Measurements from ENCODE around the gene USP17L25.
"Not testable (repeated sequence)": the region's sequence is repeated elsewhere in the genome, so short reads cannot be mapped to it uniquely, and the experiment has no call there.

Gene USP17L25

GRCh38 chr4:9329611-9330010 is at the start of gene USP17L25:
Gene USP17L25, plus strand, starts transcription at chr4:9329911. Its CDS starts 0 bp downstream, at chr4:9329911.
- DNase-seq, result not testable (repeated sequence)

GRCh38 chr4:9324191-9324590 is 5.5 kb upstream of the USP17L25 start:
- not testable (repeated sequence) for DNase-seq

DNA sequence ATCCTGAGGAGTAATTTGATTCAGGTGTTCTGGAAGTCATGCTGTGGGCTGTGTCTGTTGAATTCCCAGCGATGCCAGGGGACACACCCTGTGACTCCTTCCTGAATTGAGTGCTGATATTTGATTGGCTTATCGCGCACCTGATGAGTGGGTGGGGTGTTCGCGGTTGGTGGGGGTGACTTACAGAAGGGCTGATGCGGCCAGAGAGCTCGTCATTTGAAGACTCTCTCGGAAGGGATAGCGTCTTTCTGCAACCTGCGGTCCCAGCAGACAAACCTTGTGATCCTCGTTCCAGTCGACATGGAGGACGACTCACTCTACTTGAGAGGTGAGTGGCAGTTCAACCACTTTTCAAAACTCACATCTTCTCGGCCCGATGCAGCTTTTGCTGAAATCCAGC is 4.8 kb upstream of the USP17L25 start, which contains the start of gene USP17L24:
Gene USP17L24, plus strand, starts transcription at position 301 of the 400 bp plus-strand sequence. Its CDS starts 0 bp downstream, at position 301.
- not testable (repeated sequence) for DNase-seq

DNA sequence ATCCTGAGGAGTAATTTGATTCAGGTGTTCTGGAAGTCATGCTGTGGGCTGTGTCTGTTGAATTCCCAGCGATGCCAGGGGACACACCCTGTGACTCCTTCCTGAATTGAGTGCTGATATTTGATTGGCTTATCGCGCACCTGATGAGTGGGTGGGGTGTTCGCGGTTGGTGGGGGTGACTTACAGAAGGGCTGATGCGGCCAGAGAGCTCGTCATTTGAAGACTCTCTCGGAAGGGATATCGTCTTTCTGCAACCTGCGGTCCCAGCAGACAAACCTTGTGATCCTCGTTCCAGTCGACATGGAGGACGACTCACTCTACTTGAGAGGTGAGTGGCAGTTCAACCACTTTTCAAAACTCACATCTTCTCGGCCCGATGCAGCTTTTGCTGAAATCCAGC is 4.6 kb downstream of the USP17L25 start, which contains the start of gene USP17L26:
Gene USP17L26, plus strand, starts transcription at position 301 of the 400 bp plus-strand sequence. Its CDS starts 0 bp downstream, at position 301.
- DNase-seq, result not testable (repeated sequence)

GRCh38 chr4:9339103-9339502 is 9.4 kb downstream of the USP17L25 start, which contains the start of gene USP17L5:
Gene USP17L5, plus strand, starts transcription at chr4:9339403. Its CDS starts 0 bp downstream, at chr4:9339403.
- not testable (repeated sequence) for DNase-seq

DNA sequence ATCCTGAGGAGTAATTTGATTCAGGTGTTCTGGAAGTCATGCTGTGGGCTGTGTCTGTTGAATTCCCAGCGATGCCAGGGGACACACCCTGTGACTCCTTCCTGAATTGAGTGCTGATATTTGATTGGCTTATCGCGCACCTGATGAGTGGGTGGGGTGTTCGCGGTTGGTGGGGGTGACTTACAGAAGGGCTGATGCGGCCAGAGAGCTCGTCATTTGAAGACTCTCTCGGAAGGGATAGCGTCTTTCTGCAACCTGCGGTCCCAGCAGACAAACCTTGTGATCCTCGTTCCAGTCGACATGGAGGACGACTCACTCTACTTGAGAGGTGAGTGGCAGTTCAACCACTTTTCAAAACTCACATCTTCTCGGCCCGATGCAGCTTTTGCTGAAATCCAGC is 14.1 kb downstream of the USP17L25 start, which contains the start of gene USP17L27:
Gene USP17L27, plus strand, starts transcription at position 301 of the 400 bp plus-strand sequence. Its CDS starts 0 bp downstream, at position 301.
- not testable (repeated sequence) for DNase-seq

DNA sequence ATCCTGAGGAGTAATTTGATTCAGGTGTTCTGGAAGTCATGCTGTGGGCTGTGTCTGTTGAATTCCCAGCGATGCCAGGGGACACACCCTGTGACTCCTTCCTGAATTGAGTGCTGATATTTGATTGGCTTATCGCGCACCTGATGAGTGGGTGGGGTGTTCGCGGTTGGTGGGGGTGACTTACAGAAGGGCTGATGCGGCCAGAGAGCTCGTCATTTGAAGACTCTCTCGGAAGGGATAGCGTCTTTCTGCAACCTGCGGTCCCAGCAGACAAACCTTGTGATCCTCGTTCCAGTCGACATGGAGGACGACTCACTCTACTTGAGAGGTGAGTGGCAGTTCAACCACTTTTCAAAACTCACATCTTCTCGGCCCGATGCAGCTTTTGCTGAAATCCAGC is 18.9 kb downstream of the USP17L25 start, which contains the start of gene USP17L28:
Gene USP17L28, plus strand, starts transcription at position 301 of the 400 bp plus-strand sequence. Its CDS starts 0 bp downstream, at position 301.
- not testable (repeated sequence) for DNase-seq

GRCh38 chr4:9350866-9351265 is 21.2 kb downstream of the USP17L25 start:
- not testable (repeated sequence) for DNase-seq

GRCh38 chr4:9353338-9353737 is 23.6 kb downstream of the USP17L25 start, which contains the start of gene USP17L29:
Gene USP17L29, plus strand, starts transcription at chr4:9353638. Its CDS starts 0 bp downstream, at chr4:9353638.
- not testable (repeated sequence) for DNase-seq

- not testable (repeated sequence) for DNase-seq
These were observed 33.1 kb downstream of the USP17L25 start, which contains the start of gene USP17L30 for GRCh38 chr4:9362829-9363228. Gene USP17L30, plus strand, starts transcription at chr4:9363129. Its CDS starts 0 bp downstream, at chr4:9363129.

DNA sequence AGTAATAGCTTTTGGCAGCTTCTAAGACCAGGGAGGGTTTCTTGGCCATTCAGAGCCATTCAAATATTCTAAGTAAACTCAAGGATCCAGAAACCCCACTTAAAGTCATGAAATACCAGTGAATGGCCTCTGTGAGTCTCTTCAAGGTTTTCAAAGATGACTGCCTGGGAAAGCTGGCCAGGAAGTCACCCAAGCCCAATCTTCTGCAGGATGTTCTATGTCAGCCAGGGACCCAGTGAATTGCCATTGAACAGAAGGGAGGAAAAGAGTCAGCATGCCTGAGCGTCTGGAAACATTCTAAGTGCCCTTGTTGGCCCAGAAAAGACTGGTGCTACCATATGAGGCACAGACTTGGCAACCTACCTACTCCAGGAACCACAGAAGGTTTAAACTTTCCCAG is 50.2 kb downstream of the USP17L25 start:
- DNase-seq, result not testable (repeated sequence)

All from stimulated activated CD4-positive, alpha-beta T cell treated with anti-CD3 and anti-CD28 coated beads, Interleukin-15, amount 100 ng/mL, for 24 hours (primary cell).